ENCODE measurements around the gene NUP54.

The NUP54 gene, protein sequence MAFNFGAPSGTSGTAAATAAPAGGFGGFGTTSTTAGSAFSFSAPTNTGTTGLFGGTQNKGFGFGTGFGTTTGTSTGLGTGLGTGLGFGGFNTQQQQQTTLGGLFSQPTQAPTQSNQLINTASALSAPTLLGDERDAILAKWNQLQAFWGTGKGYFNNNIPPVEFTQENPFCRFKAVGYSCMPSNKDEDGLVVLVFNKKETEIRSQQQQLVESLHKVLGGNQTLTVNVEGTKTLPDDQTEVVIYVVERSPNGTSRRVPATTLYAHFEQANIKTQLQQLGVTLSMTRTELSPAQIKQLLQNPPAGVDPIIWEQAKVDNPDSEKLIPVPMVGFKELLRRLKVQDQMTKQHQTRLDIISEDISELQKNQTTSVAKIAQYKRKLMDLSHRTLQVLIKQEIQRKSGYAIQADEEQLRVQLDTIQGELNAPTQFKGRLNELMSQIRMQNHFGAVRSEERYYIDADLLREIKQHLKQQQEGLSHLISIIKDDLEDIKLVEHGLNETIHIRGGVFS

GRCh38 chr4:76148142-76148865, at the start of gene NUP54:
Gene NUP54 (minus strand): TSS chr4:76148397. CDS start chr4:76148374, 23 bp downstream.
- peak; percentile 92 to 94 (median 92) for DNase-seq (ENCODE audit: low read depth in 2 of 3, low spot score in 2 of 3)

DNA sequence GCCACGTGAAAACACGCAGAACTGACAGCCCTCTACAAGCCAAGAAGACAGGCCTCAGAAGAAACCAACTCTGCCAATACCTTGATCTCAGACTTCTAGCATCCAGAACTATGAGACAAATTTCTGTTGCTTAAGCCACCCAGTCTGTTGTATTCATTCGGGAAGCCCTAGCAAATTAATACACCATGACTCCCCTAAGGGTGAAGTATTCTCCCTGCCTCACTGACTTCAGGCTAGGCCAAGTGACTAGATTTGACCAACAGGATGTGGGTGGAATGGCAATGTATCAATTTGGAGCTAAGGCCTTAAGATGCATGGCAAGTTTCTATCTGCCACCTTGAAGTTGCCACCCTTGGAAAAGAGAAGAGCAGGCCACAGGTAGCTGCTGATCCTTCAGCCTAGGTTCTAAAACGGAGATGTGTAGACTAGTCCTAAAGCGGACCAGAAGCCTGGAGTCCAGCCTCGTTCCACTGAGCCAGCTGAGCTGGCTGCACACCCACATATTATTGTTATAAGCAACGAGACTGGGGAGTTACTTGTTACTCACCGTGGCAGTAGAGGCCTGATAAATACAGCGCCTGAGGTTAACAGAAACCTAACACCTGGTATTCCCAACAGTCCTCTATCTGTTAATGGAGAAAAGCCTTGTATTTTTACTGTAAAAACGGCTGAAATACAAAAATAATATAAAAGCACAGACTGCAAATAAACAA, 49.0 kb upstream of the NUP54 start:
- no peak for DNase-seq (ENCODE audit: low read depth in 2 of 3, low spot score in 2 of 3)

DNA sequence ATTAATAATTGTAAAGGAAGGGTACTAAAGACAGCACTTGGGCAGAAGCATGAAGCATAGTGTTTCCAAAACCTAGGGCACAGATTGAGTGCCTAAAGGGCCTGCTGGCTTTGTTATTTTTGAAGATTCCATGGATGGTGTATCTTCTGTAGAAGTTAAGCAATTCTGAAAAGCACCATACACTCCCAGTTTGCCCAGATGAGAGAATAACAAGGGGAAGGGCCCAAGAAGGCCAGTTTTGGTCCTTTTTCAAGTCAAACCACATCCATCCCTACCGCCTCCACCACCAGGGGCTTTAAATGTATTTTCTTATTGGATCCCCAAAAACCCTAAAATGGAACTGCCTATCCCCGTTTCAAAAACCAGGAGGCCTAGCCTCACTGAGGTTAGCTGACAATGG, 48.2 kb upstream of the NUP54 start:
- no peak for DNase-seq (ENCODE audit: low read depth in 2 of 3, low spot score in 2 of 3)

GRCh38 chr4:76195326-76195725, 47.1 kb upstream of the NUP54 start:
- DNase-seq (ENCODE audit: low read depth in 2 of 3, low spot score in 2 of 3): no peak

GRCh38 chr4:76194325-76194724, 46.1 kb upstream of the NUP54 start:
- DNase-seq (ENCODE audit: low read depth in 2 of 3, low spot score in 2 of 3): no peak

DNA sequence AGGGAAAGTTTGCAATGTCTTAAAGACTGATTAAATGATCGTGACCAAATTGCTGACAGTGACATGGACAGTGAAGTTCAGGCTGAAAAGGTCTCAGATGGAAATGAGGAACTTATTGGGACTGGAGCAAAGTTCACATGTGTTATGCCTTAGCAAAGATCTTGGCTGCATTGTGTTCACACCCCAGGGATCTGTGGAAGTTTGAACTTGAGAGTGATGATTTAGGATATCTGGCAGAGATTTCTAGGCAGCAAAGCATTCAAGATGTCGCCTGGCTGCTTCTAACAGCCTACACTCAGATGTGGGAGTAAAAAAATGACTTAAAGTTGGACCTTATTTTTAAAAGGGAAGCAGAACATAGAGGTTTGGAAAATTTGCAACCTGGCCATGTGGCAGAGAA, 44.0 kb upstream of the NUP54 start:
- no peak for DNase-seq (ENCODE audit: low read depth in 2 of 3, low spot score in 2 of 3)

DNA sequence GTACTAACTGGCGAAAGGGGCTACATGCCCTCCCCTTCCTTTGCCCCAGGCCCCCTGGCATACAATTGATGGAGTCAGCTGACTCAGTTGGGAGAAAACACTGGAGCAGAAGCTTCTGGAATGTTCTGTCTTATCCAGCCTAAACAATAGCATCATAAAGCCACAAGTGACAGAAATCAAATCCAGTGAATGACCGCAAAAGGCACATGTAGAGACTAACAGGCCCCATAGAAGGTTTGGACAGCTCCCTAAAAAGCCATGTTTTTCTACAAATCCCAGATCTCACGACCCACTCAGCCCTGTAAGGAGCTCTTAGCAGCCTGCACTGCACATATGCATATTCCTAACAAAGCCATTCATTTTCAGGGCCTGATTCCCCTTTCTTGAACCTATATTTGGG, 40.4 kb upstream of the NUP54 start:
- DNase-seq (ENCODE audit: low read depth in 2 of 3, low spot score in 2 of 3): no peak

- DNase-seq (ENCODE audit: low read depth in 2 of 3, low spot score in 2 of 3): no peak
Observed at GRCh38 chr4:76188149-76188548, 40.0 kb upstream of the NUP54 start.

DNA sequence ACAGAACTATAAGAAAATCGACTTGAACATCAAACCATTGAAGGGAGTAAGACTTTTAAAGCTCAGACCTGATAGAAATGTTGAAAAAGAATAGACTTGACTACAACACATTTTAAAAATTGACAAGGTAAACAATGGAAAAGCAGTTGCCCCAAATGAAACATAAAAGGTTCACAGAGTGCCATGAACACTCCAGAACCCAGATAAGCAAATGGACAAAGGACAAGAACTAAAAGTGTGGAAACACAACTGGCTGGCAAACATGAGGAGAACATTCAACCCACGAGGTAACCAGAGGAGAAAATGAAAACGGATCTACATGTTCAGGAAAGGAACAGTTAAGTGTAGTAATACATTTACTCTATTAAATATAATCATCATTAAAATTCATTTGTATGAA, 39.0 kb upstream of the NUP54 start:
- DNase-seq (ENCODE audit: low read depth in 2 of 3, low spot score in 2 of 3): no peak

GRCh38 chr4:76182463-76182862, 34.3 kb upstream of the NUP54 start:
- no peak for DNase-seq (ENCODE audit: low read depth in 2 of 3, low spot score in 2 of 3)

DNA sequence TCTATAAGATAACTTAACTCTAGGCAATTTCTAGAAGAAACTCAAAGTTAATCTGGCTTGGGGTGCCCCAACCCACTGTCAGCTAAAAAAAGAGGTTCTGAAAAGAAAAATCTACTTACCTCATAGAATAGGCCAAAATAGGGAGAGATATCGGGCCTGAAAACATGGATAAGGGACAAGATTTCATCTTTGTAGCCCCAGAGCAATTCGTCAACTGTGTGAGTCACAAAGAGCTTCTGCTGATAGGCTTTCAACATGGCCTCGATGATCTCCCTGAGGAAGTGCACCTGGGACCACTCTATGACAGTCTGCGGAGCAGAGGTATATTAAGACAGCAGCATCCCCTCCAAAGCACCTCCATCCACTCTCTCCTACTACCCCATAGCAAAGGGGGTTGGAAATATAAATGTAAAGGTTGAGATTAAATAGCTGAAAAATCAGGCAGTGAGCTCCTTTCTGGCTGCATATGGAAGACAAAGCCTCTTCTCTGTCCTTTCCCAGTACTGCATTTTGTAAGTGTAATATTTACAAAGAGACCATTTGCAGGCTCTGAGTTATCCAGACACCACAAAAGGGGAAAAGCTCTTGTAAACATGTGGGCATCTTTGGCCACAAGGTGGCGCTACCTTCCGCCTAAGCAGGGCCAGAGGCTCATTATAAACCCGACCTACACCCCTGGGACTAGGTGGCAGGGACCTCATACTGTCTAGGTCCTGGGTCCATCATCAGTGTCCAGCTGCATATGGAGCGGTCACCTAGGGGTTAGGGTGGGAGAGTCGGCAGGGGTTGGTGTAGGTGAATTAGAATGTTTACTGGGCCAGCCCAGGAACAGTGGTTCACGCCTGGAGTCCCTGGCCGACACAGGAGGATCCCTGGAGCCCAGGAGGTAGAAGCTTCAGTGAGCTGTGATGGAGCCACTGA, 31.5 kb upstream of the NUP54 start:
- peak; percentile 36 to 74 (median 71) for DNase-seq (ENCODE audit: low read depth in 2 of 3, low spot score in 2 of 3)

DNA sequence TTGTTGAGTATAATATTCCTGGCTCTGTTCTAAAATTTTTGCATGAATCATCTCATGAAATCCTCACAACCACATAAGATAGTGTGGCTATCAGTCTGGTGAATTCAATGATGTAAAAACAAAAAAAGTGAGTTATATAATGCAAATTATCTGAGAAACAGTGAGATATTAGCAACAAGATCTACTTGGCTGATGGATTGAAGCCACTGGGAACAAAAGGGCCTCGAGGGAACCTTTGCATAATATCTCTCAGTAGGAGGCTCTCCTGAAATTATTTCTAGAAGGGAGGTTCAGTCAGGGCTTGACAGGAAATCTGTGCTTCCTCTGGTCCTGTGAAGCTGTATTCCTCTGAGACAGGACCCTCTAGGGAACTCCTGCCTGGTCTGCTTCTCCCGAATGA, 30.1 kb upstream of the NUP54 start:
- DNase-seq (ENCODE audit: low read depth in 2 of 3, low spot score in 2 of 3): no peak

DNA sequence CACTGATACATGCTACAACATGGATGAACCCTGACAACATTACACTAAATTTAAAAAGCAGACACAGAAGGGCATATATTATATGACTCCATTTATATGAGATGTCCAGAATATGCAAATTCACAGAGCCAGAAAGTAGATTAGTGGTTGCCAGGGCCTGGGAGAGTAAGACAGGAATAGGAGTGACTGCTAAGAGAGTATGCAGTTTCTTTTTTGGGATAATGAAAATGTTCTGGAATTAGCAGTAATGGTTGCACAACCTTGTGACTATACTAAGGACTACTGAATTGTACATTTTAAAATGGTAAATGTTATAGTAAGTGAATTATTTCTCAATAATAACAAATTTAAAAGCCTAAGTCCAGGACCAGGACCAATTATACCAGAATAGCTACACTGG, 29.5 kb upstream of the NUP54 start:
- DNase-seq (ENCODE audit: low read depth in 2 of 3, low spot score in 2 of 3): no peak

GRCh38 chr4:76175336-76175735, 27.1 kb upstream of the NUP54 start:
- no peak for DNase-seq (ENCODE audit: low read depth in 2 of 3, low spot score in 2 of 3)

GRCh38 chr4:76174216-76174615, 26.0 kb upstream of the NUP54 start:
- no peak for DNase-seq (ENCODE audit: low read depth in 2 of 3, low spot score in 2 of 3)

DNA sequence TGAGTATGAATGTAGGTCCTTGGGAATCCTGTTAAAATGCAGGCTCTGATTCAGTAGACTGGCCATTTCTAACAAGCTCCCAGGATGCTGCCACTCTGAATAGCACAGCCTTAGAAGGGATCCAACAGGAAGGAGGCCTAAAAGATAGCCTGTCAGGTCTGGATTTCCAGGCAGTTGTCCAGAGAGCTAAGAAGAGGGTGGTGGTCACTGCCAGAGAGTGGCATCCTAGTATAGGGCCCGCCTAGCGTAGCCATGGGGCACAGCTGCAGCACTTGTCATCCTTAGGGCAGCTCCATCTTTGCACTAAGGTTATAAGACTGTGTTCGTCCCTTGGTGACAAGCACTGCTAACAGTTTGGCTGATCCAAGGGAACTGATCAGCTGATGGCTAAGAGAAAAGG, 20.5 kb upstream of the NUP54 start:
- no peak for DNase-seq (ENCODE audit: low read depth in 2 of 3, low spot score in 2 of 3)

- DNase-seq (ENCODE audit: low read depth in 2 of 3, low spot score in 2 of 3): no peak
Observed at GRCh38 chr4:76166480-76166879, 18.3 kb upstream of the NUP54 start.

DNA sequence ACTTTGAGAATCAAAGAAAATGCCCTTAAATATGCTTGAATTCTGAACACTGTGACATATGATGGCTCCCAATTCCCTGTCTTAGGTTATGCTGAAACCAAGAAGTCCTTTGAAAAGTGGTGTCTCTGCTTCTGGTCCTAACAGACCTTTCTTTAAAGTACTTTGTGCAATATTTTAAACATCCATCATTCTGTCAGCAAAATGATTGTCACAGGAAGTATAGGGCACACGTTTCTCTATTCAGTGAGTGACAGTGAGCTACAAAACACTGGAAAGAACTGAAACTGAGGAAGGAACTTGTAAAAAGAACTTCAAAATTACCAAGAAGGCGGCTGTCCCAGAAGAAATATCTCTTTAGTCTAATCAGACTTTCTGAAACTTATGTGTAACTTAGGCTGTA, 12.2 kb upstream of the NUP54 start:
- DNase-seq (ENCODE audit: low read depth in 2 of 3, low spot score in 2 of 3): no peak

- no peak for DNase-seq (ENCODE audit: low read depth in 2 of 3, low spot score in 2 of 3)
Observed at GRCh38 chr4:76156635-76157034, 8.4 kb upstream of the NUP54 start.

GRCh38 chr4:76155979-76156378, 7.8 kb upstream of the NUP54 start:
- no peak for DNase-seq (ENCODE audit: low read depth in 2 of 3, low spot score in 2 of 3)

GRCh38 chr4:76153356-76153755, 5.2 kb upstream of the NUP54 start:
- DNase-seq (ENCODE audit: low read depth in 2 of 3, low spot score in 2 of 3): no peak
